Mucosa of stomach (tissue), 1 donor: Measurements from ENCODE around the gene PRR11.

Experiments
- H3K27me3 ChIP-seq: one replicate; pipeline ENCODE4 v1.7.0; 2013; ENCODE audit warnings: mild to moderate bottlenecking, low read length; ENCODE audit not compliant: control insufficient read depth, insufficient read depth
- H3K36me3 ChIP-seq: one replicate; pipeline ENCODE4 v1.7.0; 2013; ENCODE audit warnings: low read length; ENCODE audit not compliant: control insufficient read depth, insufficient read depth
- H3K4me1 ChIP-seq: one replicate; pipeline ENCODE4 v1.7.0; 2013; ENCODE audit warnings: mild to moderate bottlenecking, low read length; ENCODE audit not compliant: control insufficient read depth, insufficient read depth
- H3K4me3 ChIP-seq: one replicate; pipeline ENCODE4 v1.7.0; 2013; ENCODE audit warnings: low read length
- H3K9ac ChIP-seq: one replicate; pipeline ENCODE4 v1.7.0; 2013; ENCODE audit warnings: mild to moderate bottlenecking, low read length, moderate library complexity
- H3K9me3 ChIP-seq: one replicate; pipeline ENCODE4 v1.7.0; 2013; ENCODE audit warnings: mild to moderate bottlenecking, low read length, moderate library complexity; ENCODE audit not compliant: control insufficient read depth
- donor health status: Pancreatic carcinoma.

PRR11 gene

GRCh38 chr17:59181481-59181880, 25.9 kb downstream of the PRR11 start:
- Histone ChIP-seq H3K27me3 (no peaks in the 10 kb centered on the region), H3K4me3 (no peak overlapping the region), H3K36me3 (no peaks in the 10 kb centered on the region), H3K4me1 (no peaks in the 10 kb centered on the region), H3K9ac (no peak overlapping the region), H3K9me3 (no peaks in the 10 kb centered on the region)

- Histone ChIP-seq H3K4me3 (no peak overlapping the region), H3K4me1 (no peaks in the 10 kb centered on the region), H3K9ac (no peak overlapping the region), H3K27me3 (no peaks in the 10 kb centered on the region), H3K36me3 (no peaks in the 10 kb centered on the region), H3K9me3 (no peaks in the 10 kb centered on the region)
These were observed 30.5 kb downstream of the PRR11 start for GRCh38 chr17:59185997-59186396.

- Histone ChIP-seq H3K36me3 (no peaks in the 10 kb centered on the region), H3K4me1 (no peaks in the 10 kb centered on the region), H3K9me3 (no peaks in the 10 kb centered on the region), H3K4me3 (no peak overlapping the region), H3K27me3 (no peaks in the 10 kb centered on the region), H3K9ac (no peak overlapping the region)
These were observed 31.3 kb downstream of the PRR11 start for GRCh38 chr17:59186850-59187249.

GRCh38 chr17:59190806-59191205, 35.3 kb downstream of the PRR11 start:
- no peaks in the 10 kb centered on the region for H3K9me3 ChIP-seq
- no peak overlapping the region for H3K4me3 ChIP-seq
- H3K9ac ChIP-seq, result no peak overlapping the region
- H3K36me3 ChIP-seq, result no peaks in the 10 kb centered on the region
- no peaks in the 10 kb centered on the region for H3K27me3 ChIP-seq
- no peaks in the 10 kb centered on the region for H3K4me1 ChIP-seq

- H3K36me3 ChIP-seq, result no peaks in the 10 kb centered on the region
- no peaks in the 10 kb centered on the region for H3K9me3 ChIP-seq
- H3K9ac ChIP-seq, result no peak overlapping the region
- no peaks in the 10 kb centered on the region for H3K27me3 ChIP-seq
- no peak overlapping the region for H3K4me3 ChIP-seq
- no peaks in the 10 kb centered on the region for H3K4me1 ChIP-seq
These were observed 37.9 kb downstream of the PRR11 start for GRCh38 chr17:59193336-59193862.

GRCh38 chr17:59199398-59199797, 43.9 kb downstream of the PRR11 start:
- Histone ChIP-seq H3K36me3 (no peaks in the 10 kb centered on the region), H3K9ac (no peak overlapping the region), H3K4me3 (no peak overlapping the region), H3K27me3 (no peaks in the 10 kb centered on the region), H3K4me1 (no peaks in the 10 kb centered on the region), H3K9me3 (no peaks in the 10 kb centered on the region)

GRCh38 chr17:59202320-59202719, 46.8 kb downstream of the PRR11 start:
- Histone ChIP-seq H3K36me3 (no peaks in the 10 kb centered on the region), H3K27me3 (no peaks in the 10 kb centered on the region), H3K4me1 (no peaks in the 10 kb centered on the region), H3K9me3 (no peaks in the 10 kb centered on the region), H3K9ac (no peak overlapping the region), H3K4me3 (no peak overlapping the region)

GRCh38 chr17:59219370-59219769, 63.8 kb downstream of the PRR11 start:
- no peaks in the 10 kb centered on the region for H3K9me3 ChIP-seq
- H3K4me3 ChIP-seq, result no peak overlapping the region
- H3K9ac ChIP-seq, result no peak overlapping the region
- H3K36me3 ChIP-seq, result no peaks in the 10 kb centered on the region
- no peaks in the 10 kb centered on the region for H3K27me3 ChIP-seq
- H3K4me1 ChIP-seq, result no peaks in the 10 kb centered on the region

- H3K9me3 ChIP-seq, result no peaks in the 10 kb centered on the region
- no peaks in the 10 kb centered on the region for H3K36me3 ChIP-seq
- no peaks in the 10 kb centered on the region for H3K4me1 ChIP-seq
- peak overlapping the region; percentile 95 for H3K9ac ChIP-seq
- H3K27me3 ChIP-seq, result no peaks in the 10 kb centered on the region
- H3K4me3 ChIP-seq, result peak overlapping the region; percentile 32
These were observed 64.4 kb downstream of the PRR11 start for GRCh38 chr17:59219992-59220327.

GRCh38 chr17:59220328-59221158, 65.0 kb downstream of the PRR11 start, which contains the start of gene GDPD1:
Gene GDPD1, plus strand, starts transcription at chr17:59220511. Its CDS starts 99 bp downstream, at chr17:59220610.
- H3K27me3 ChIP-seq, result no peaks in the 10 kb centered on the region
- H3K9ac ChIP-seq, result peak within 1 kb of the TSS; percentile 95
- no peaks in the 10 kb centered on the region for H3K9me3 ChIP-seq
- H3K4me1 ChIP-seq, result no peaks in the 10 kb centered on the region
- no peaks in the 10 kb centered on the region for H3K36me3 ChIP-seq
- H3K4me3 ChIP-seq, result peak within 1 kb of the TSS; percentile 75

GRCh38 chr17:59221159-59221847, 65.8 kb downstream of the PRR11 start:
- Histone ChIP-seq H3K27me3 (no peaks in the 10 kb centered on the region), H3K9me3 (no peaks in the 10 kb centered on the region), H3K4me3 (peak overlapping the region; percentile 75), H3K9ac (peak overlapping the region; percentile 95), H3K4me1 (no peaks in the 10 kb centered on the region), H3K36me3 (no peaks in the 10 kb centered on the region)

GRCh38 chr17:59223813-59224212, 68.3 kb downstream of the PRR11 start:
- Histone ChIP-seq H3K9me3 (no peaks in the 10 kb centered on the region), H3K9ac (no peak overlapping the region), H3K4me1 (no peaks in the 10 kb centered on the region), H3K27me3 (no peaks in the 10 kb centered on the region), H3K4me3 (no peak overlapping the region), H3K36me3 (no peaks in the 10 kb centered on the region)
